Astrocyte of the spinal cord (primary cell): ENCODE data around the gene HYCC1.
"Not testable (repeated sequence)": the region's sequence is repeated elsewhere in the genome, so short reads cannot be mapped to it uniquely, and the experiment has no call there.

Source experiments
- DNase-seq: peaks from one replicate; pipeline ENCODE4 v3.0.0; 2011; ENCODE audit warnings: low read depth, low spot score
- H3K4me3 ChIP-seq: 2 replicates; pipeline ENCODE4 v1.5.1; 2011; ENCODE audit warnings: low read depth, mild to moderate bottlenecking, low read length, moderate library complexity
- in situ Hi-C: cut with HindIII; loops from 2 replicates; pipeline ENCODE4 v1.10.0; 2017; ENCODE audit warnings: low sequenced_read_pairs
- TF ChIP-seq, protein P1 (sequence below): IDR thresholded peaks from 2 replicates; pipeline ENCODE4 v1.5.1; 2012; ENCODE audit warnings: low read depth, mild to moderate bottlenecking, low read length, inconsistent platforms

Gene HYCC1

DNA sequence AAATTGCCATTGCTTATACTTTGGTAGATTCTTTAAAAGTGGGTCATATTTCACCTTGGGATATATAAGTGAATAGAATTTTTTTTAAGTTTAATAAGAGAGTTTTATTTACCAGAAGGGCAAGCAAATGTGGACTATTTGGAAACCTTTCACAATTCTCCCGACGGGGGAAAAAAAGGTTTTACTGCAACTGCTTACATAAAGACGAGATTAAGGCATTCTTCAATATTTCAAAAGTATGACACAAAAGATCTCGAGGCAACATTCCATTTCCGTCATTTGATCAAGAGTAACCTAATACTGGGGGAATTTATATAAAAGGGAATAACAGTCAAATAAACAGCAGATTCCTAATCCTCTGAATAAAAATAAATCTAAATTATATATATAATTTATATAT is 28.5 kb downstream of the HYCC1 start:
- in situ Hi-C loops = no loop called here
- no peak overlapping the region for H3K4me3 ChIP-seq
- no peak for DNase-seq
- TF ChIP-seq, protein P1, sequence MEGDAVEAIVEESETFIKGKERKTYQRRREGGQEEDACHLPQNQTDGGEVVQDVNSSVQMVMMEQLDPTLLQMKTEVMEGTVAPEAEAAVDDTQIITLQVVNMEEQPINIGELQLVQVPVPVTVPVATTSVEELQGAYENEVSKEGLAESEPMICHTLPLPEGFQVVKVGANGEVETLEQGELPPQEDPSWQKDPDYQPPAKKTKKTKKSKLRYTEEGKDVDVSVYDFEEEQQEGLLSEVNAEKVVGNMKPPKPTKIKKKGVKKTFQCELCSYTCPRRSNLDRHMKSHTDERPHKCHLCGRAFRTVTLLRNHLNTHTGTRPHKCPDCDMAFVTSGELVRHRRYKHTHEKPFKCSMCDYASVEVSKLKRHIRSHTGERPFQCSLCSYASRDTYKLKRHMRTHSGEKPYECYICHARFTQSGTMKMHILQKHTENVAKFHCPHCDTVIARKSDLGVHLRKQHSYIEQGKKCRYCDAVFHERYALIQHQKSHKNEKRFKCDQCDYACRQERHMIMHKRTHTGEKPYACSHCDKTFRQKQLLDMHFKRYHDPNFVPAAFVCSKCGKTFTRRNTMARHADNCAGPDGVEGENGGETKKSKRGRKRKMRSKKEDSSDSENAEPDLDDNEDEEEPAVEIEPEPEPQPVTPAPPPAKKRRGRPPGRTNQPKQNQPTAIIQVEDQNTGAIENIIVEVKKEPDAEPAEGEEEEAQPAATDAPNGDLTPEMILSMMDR = no peak

DNA sequence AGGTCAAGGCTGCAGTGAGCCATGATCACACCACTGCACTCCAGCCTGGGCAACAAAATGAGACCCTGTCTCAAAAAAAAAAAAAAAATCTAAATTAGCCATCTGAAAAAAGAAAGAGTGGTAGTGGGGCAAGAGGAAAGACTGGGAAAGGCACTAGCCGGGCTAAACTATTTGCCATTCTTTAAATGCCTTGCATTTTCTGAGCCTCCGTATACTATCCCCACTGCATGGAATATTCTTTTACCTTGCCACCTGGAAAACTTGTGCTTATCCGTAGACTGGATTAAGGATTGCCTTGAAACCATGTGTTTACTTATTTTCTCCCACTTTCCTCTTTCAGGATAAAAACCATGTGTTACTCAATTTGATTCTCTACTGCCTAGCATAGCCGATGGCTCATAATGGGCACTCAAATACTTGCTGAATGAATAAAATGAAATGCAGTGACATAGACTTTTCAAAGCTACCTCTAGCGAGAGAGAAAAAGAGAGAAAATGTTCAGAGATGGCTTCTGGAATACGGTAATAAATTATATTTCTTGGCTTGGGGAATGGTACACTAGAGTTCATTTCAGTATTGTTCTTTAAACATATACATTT is 30.6 kb downstream of the HYCC1 start:
- no peak for DNase-seq
- no peak overlapping the region for H3K4me3 ChIP-seq
- in situ Hi-C loops = no loop called here
- TF ChIP-seq, protein P1 = no peak

DNA sequence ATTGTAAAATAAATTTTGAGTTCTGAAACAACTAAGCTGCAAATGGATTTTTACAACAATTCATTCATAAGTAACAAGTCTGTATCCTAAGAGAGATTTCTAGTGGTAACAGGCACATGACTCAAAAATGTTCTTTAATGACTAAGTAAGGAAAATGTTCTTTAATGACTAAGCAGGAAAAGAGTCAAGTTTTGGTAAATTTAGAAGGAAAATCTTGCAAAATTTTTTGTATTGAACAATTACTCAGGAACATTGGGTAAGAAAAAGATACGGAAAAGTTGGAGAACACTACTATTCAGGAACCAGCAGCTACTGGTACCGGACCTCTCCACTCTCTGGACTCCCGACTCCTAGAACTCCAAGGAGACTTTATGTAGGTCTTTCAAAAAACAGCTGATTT is 33.5 kb downstream of the HYCC1 start:
- no peak overlapping the region for H3K4me3 ChIP-seq
- TF ChIP-seq, protein P1 = no peak
- in situ Hi-C loops = no loop called here
- peak; percentile 82 for DNase-seq

DNA sequence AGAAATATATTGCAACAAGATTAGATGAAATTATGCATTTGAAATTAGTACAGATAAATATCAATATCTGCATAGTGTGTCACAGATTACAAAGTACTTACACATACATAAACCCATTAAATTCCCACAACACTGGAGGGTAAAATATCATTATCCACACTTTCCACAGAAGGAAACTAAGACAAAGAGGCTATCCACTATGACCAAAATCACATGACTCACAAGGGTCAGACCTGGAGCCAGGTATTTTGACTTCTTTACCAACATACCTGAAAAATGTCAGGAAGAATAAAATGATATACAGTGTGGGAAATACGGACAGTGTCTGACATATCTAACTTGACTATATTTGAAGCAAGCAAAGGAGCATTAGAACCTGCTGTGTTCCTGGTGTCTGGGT is 34.1 kb downstream of the HYCC1 start:
- TF ChIP-seq, protein P1 = no peak
- in situ Hi-C loops = no loop called here
- no peak overlapping the region for H3K4me3 ChIP-seq
- DNase-seq = no peak

DNA sequence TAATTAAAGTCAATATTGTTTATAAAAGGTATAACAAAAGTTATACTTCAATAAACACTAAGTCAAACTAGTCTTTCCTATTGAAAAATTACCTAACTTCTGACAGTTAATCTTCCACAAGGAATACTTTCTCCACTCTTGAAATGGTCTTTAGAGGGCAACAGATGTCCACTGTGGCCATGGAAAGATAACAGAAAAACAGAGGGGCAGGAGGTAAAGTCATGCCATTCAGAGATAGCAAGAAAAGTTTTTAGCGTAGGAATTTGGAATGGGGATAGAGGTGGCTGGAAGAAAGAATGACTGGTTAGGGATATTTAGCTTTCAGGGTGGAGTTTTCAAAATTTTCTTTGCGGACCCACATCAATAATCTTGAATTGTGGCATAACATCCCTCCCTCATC is 34.7 kb downstream of the HYCC1 start:
- H3K4me3 ChIP-seq = no peak overlapping the region
- TF ChIP-seq, protein P1 = no peak
- in situ Hi-C loops = no loop called here
- no peak for DNase-seq

DNA sequence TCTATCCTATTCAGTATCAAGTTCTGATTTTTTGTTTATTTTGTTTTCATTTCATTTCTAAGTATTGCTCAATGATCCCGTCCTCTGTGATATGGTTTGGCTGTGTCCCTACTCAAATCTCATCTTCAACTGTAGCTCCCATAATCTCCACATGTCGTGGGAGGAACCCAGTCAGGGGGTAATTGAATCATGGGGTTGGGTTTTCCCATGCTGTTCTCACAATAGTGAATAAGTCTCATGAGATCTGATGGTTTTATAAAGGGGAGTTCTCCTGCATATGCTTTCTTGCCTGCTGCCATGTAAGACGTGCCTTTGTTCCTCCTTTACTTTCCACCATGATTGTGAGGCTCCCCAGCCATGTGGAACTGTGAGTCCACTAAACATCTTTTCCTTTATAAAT is 39.3 kb downstream of the HYCC1 start:
- H3K4me3 ChIP-seq, DNase-seq, in situ Hi-C loops: not testable (repeated sequence)

DNA sequence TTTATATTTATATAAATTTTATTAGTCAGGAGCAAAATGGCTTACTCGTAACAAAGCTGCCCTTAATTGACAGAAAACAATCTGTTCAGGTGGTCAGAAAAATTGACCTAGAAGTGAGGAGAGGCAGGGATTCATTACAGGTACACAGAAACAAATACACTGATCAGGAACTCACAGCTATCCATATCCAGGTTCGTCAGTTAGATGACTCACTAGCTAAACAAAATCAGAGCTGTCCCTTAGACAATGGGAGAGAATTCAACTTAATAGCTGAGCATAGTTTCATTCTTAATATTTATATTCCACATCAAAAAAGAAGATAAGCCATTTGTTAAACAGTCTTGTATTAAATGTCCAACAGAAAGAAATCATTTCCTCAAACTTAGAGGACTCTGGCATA is 41.7 kb downstream of the HYCC1 start:
- DNase-seq = no peak
- TF ChIP-seq, protein P1 = no peak
- H3K4me3 ChIP-seq = no peak overlapping the region
- in situ Hi-C loops = no loop called here
